WI38 (cell line): ENCODE results near the gene C1orf53.
A peak's percentile ranks its signal among the peaks of the same experiment; 100 is the strongest.

ENCODE experiments used
- H3K4me3 ChIP-seq: 2 replicates; pipeline ENCODE4 v1.5.1; 2011; ENCODE audit warnings: low read depth, mild to moderate bottlenecking, control low read depth, low read length
- TF ChIP-seq, protein P1 (sequence below): IDR thresholded peaks from 2 replicates; pipeline ENCODE4 v1.5.1; 2012; ENCODE audit warnings: low read depth, mild to moderate bottlenecking, control low read depth, low read length

Gene C1orf53

DNA sequence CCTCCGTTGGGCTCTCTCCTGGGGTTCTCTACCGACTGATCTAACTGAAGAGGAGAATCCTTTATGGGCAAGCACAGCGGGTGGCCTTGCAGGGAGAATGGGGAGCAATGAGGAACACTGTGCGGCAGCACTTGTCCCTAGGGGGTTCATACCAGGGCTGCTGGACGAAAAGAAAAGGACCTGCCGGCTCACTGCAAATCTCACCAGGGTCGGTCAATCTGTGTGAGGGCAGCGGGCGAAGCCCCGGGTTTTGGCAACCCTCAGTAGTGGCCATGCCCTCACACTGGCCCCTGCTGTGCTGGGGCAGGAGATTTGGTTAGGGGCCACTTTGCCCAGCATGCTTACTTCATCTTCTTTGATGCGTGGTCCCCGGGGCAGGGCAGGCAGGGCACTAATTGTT, 20.6 kb downstream of the C1orf53 start:
- TF ChIP-seq, protein P1, sequence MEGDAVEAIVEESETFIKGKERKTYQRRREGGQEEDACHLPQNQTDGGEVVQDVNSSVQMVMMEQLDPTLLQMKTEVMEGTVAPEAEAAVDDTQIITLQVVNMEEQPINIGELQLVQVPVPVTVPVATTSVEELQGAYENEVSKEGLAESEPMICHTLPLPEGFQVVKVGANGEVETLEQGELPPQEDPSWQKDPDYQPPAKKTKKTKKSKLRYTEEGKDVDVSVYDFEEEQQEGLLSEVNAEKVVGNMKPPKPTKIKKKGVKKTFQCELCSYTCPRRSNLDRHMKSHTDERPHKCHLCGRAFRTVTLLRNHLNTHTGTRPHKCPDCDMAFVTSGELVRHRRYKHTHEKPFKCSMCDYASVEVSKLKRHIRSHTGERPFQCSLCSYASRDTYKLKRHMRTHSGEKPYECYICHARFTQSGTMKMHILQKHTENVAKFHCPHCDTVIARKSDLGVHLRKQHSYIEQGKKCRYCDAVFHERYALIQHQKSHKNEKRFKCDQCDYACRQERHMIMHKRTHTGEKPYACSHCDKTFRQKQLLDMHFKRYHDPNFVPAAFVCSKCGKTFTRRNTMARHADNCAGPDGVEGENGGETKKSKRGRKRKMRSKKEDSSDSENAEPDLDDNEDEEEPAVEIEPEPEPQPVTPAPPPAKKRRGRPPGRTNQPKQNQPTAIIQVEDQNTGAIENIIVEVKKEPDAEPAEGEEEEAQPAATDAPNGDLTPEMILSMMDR: no peak
- no peak overlapping the region for H3K4me3 ChIP-seq

DNA sequence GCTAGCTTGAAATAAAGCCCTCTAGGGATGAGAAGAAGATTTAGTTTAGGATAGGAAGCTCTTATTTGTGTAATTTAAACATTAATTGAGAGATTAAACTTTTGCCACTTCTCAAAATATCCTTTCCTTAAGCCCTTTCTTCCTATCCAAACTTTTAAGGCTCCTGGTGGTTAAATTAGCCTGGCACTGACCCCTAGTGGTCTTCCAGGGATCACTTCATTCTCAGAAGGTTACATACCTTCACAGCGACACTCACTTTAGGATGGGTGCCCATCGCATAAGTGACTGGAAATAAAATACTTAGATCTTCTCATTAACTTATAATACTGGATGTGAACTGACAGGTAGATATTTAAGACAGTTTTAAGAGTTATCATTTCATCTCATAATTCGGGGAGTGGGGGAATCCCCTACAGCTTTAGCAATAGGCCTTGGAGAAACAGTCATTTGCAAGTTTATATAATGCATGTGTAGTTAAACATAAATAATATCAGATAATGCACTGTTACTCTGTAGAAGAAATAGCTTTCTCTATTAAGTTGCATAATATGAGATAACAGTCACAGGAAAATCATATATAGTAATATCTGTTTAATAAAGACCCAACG, 22.2 kb downstream of the C1orf53 start:
- TF ChIP-seq, protein P1: peak; percentile 63
- H3K4me3 ChIP-seq: no peak overlapping the region

DNA sequence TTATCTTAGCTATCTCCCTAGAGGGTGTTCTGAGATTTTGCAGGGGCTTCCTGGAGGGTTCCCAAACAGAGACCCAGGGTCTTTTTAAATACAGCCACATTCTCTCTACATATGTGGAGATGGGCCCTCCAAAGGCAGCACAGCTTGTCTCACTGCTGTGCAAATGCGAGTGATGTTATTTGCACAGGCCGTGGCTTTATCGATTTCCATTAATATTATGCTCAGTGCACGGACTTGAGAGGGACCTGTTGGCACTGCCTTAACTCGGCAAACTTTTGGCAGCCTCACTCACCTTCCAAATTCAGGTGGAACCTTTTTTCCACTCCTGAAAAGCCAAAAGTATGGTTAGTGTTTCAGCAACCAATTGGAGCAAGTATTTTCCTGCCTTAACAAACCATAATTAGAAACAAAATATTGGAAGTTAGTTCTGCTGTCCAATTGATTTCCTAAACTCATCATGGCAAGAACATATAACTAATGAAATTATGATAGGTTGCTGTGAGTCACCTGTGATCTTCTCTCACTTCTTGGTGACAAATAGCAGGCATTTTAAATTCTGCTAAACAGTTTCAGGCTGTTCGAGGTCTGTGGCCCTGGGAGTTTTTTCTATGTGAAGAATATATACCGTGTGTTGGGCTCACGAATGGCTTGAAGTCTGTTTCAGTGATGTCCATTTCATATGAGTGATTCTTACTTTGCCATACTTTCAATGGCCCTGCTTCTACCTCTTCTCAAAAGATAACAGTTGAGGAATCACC, 25.7 kb downstream of the C1orf53 start:
- no peak overlapping the region for H3K4me3 ChIP-seq
- TF ChIP-seq, protein P1: no peak

DNA sequence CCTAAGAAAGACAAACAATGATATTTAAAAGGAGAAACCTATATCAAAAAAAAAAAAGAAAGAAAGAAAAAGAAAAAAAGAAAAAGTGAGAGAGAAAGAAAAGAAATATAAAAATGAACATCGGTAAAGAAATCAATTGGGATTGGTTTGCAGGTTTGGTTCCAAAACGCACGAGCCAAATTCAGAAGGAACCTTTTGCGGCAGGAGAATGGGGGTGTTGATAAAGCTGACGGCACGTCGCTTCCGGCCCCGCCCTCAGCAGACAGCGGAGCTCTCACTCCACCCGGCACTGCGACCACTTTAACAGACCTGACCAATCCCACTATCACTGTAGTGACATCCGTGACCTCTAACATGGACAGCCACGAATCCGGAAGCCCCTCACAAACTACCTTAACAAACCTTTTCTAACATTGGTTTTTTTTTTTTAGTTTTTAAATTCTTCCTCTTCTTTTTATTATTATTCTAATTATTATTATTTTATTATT, 26.5 kb downstream of the C1orf53 start:
- TF ChIP-seq, protein P1: no peak
- no peak overlapping the region for H3K4me3 ChIP-seq

DNA sequence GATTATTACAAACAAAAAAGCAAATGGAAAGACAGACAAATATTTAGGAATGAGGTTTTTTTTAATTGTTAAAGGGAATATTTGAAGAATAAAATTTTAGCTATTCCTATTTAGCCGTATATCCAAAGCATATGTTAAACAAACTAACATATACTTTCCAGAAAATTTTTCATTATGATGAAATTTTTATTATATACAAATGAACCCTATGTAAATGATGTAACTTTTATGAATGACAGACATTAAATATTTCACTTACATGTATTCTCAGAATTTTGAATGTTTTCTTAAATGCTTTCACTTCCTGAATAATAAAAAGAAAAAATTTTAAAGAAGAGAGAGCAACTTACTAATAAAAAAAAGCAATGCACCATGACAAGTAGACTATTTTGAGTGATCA, 30.6 kb downstream of the C1orf53 start:
- TF ChIP-seq, protein P1: no peak
- no peak overlapping the region for H3K4me3 ChIP-seq

DNA sequence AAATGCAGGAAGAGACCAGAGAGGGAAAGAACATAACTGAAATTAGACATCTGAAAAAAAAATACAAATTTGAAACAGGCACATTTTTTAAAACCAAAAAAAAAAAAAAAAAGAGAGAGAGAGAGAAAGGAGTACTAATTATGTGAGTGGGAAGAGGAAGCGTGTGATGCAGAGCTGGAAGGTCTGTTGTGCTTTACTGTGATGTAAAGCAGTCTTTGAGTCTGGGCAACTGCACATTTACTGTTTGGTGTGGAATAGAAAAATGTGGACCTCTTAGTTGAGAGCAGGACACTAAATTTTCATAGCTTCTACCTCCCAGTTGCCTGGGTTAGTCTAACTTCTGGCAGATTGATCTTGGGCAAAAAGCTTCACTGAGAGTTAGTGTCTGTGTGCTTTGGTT, 31.2 kb downstream of the C1orf53 start:
- TF ChIP-seq, protein P1: no peak
- H3K4me3 ChIP-seq: no peak overlapping the region

DNA sequence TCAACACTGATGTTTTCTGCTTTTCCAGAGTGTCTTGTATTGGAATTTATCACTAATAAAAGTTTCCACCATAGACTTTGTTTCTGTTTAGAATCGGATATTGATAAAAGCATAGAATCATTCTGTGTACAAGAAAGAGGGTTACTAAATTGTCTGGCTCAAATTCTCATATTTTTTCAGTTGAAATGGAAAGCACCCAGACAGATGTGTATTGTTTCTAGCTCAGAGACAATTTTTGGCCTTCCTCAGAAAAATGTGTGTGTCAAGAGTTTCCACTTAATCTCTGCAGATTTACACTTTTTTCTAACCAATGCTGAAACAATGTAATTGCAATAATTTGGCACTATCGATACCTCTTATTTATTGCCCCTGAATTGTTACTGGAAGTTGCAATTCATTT, 35.0 kb downstream of the C1orf53 start:
- TF ChIP-seq, protein P1: no peak
- no peak overlapping the region for H3K4me3 ChIP-seq
